Activated T-cell treated with anti-CD3 and anti-CD28 coated beads, Interleukin-2, amount 50 U/mL, for 4 hours (primary cell): ENCODE results near the gene MACROD2. TPM values are rescaled to one million over a fixed set of nuclear protein-coding genes. Genes with fewer than 3 reads are reported as not detected.
"Not testable (repeated sequence)": the region's sequence is repeated elsewhere in the genome, so short reads cannot be mapped to it uniquely, and the experiment has no call there.

Experiments
- ATAC-seq, 2 donors: fragments of 200-7000 bp; cut with Tn5 transposase; one replicate each; pipeline ENCODE4 v1.10.0; 2021
- DNase-seq: peaks from one replicate; pipeline ENCODE4 v3.0.0-alpha.2; 2020
- H3K27me3 Mint-ChIP-seq: one replicate; pipeline ENCODE4 v1.8.0; 2021; ENCODE audit warnings: low read depth, mixed read lengths
- H3K36me3 Mint-ChIP-seq: one replicate; pipeline ENCODE4 v1.8.0; 2022; ENCODE audit warnings: mixed read lengths; ENCODE audit not compliant: insufficient read depth
- H3K4me1 Mint-ChIP-seq: one replicate; pipeline ENCODE4 v1.8.0; 2021; ENCODE audit warnings: low read depth, mixed read lengths
- H3K4me3 Mint-ChIP-seq: one replicate; pipeline ENCODE4 v1.8.0; 2021; ENCODE audit warnings: mild to moderate bottlenecking, moderate library complexity, mixed read lengths
- H3K9me3 Mint-ChIP-seq: one replicate; pipeline ENCODE4 v1.8.0; 2021; ENCODE audit warnings: mixed read lengths
- total RNA-seq, 3 donors: library from RNA; stranded (reverse); gene quantifications; one replicate each; pipeline ENCODE4 v1.2.1, GENCODE V29; 2021

MACROD2 gene
- total RNA-seq, 3 donors from 2014 or later, result 0.10 TPM; not detected in 2

DNA sequence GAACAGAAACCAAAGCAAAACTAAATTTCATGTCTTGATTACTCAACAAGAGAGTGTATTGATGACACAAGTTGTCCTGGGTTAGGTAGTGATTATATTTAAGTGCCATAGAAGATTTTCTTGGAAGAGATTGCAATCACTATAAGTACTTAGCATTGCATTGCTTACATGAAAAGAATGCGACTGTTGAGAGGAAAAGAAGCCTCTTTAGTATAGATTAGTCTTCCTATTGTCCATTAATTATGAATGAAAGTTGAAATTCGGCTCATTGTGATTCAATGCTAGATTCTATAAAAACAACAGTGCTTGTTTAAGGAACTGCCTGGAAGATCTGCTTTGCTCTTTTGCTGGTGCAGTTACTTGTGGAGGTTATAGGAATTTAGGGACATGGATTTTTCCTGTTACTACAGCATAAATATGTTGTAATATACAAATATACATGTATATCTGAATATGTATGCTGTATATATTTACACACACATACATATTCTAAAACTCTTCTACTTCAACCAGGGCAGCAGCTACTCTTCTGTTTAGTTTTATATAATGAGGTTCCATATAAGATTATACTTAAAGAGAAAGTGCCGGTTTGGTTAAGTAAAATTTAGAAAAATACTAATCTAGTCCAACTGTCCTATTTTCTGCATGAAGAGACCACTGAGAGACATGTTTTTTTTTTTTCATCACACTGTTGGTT lies 1781.6 kb downstream of the MACROD2 start:
- ATAC-seq (no peak), DNase-seq (no peak)
- H3K36me3 Mint-ChIP-seq, result no peaks in the 10 kb centered on the region
- H3K4me3 Mint-ChIP-seq, result no peak overlapping the region
- H3K4me1 Mint-ChIP-seq, result no peaks in the 10 kb centered on the region
- no peaks in the 10 kb centered on the region for H3K27me3 Mint-ChIP-seq
- peaks cover 13% of the 10 kb centered on the region for H3K9me3 Mint-ChIP-seq

DNA sequence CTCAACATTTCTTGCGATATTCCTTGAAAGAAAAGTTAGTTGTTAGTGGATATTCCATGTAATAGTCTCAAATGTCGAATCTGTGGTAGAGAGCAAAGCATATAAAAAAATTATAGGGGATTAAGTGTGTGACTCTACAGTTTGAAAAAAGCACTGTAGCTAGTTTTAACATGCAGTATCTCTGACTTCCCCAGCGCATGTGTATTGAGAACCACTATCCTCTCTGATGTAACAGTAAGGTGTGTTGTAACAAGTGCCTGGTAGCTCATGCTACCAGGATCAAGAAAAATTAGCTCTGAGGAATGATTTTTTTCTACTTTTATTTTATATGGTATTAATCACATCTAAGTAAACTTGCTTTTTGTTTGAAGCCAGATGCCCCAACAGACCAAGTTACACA lies 1788.7 kb downstream of the MACROD2 start:
- DNase-seq (no peak), ATAC-seq (no peak)
- Mint-ChIP-seq H3K36me3 (no peaks in the 10 kb centered on the region), H3K9me3 (peaks cover 7% of the 10 kb centered on the region), H3K4me1 (no peaks in the 10 kb centered on the region), H3K27me3 (no peaks in the 10 kb centered on the region), H3K4me3 (no peak overlapping the region)

DNA sequence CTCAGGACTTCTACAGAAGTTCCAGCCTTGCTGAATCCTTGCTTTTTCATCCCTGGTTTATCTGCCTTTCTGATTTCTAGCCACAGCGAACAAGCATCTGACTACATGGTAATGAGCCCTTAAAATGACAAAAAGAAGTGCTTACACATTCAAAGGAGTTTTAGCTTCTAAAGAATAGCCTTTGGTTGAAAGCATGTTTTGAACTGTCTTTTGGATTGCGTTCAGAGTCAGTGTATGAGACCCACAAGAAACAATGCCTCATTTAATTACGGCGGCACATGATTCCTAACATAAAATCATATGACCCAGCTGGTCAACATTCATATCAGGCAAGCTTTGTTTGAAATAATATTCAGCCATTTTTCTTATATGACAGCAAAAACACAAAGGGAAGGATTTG lies 1793.8 kb downstream of the MACROD2 start:
- DNase-seq, result no peak
- no peaks in the 10 kb centered on the region for H3K36me3 Mint-ChIP-seq
- H3K9me3 Mint-ChIP-seq, result no peaks in the 10 kb centered on the region
- no peaks in the 10 kb centered on the region for H3K27me3 Mint-ChIP-seq
- no peak for ATAC-seq
- H3K4me3 Mint-ChIP-seq, result no peak overlapping the region
- no peaks in the 10 kb centered on the region for H3K4me1 Mint-ChIP-seq

DNA sequence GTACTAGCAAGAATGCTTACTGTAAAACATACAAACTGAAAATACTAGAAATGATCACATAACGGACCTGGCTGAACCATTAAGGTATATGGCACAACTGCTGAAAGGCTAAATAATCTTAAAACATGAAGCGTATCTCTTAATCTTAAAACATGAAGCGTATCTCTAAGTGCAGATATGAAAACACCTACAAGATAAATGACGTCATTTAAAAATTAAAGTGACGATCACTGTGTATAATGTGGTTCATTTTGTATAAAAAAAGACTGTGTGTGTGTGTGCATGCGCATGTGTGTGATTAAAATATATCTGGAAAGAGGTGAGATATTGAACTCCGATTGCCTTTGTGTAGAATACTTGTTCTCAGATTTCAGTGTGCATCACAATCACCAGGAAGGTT lies 1797.5 kb downstream of the MACROD2 start:
- ATAC-seq (no peak), DNase-seq (no peak)
- Mint-ChIP-seq H3K9me3 (no peaks in the 10 kb centered on the region), H3K4me3 (no peak overlapping the region), H3K4me1 (no peaks in the 10 kb centered on the region), H3K36me3 (no peaks in the 10 kb centered on the region), H3K27me3 (no peaks in the 10 kb centered on the region)

DNA sequence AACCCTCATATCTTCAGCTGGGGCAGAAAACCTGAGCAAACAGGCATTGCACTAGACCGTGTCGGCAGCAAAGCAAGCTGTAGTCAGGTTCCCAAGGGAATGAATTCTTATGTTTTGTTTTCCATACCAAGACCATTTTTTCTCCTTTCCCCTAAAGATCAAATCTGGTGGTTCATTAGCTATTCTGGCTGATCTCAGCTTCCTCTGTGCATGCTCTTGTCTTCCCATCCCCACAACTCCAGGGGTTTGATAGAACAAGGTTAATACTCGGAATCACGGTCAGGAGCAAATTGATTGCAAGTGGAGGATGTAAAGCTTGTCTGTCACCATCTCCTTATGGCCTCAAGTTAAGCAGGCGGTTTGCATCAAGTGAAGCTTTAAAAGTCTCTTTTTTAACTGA lies 1799.1 kb downstream of the MACROD2 start:
- Mint-ChIP-seq H3K4me1 (no peaks in the 10 kb centered on the region), H3K27me3 (no peaks in the 10 kb centered on the region)

DNA sequence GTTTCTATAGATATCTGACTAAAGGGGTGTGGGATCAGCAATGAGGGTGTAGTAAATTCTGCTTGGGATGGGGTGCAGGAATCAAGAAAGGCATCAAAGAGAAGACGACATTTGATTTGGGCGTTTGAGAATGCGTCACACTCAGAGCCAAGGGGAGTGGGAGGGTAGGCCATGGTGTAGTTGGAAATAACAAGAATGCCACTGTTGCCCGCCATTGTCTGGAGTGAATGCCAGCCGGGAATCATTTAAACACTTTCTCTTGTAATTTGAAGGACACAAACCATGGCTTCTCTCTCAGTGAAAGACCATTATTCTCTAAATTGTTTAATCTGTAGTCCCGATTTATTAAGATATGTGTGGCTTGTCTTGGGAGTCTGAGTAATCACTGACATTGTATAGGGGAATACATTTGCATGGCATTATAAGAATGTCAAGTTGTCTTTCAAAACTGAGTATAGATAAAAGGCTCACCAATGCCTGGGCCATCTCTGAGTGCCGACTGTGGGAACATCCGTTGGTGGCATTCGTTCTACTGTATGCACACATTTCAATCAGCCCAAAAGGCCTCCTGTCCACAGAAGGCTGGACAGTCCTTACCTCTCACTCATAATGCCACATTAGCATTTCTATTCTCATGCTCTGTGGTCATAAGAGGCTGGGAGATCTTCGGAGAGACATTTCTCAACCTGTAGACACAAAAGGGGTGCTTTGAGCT lies 1800.1 kb downstream of the MACROD2 start:
- Mint-ChIP-seq H3K36me3 (no peaks in the 10 kb centered on the region), H3K27me3 (no peaks in the 10 kb centered on the region), H3K9me3 (no peaks in the 10 kb centered on the region), H3K4me3 (no peak overlapping the region), H3K4me1 (no peaks in the 10 kb centered on the region)
- ATAC-seq (no peak), DNase-seq (no peak)

More for the DNA sequence above, 1799.1 kb downstream of the MACROD2 start:
- DNase-seq (no peak), ATAC-seq (no peak)
- Mint-ChIP-seq H3K4me3 (no peak overlapping the region), H3K9me3 (no peaks in the 10 kb centered on the region), H3K36me3 (no peaks in the 10 kb centered on the region)

DNA sequence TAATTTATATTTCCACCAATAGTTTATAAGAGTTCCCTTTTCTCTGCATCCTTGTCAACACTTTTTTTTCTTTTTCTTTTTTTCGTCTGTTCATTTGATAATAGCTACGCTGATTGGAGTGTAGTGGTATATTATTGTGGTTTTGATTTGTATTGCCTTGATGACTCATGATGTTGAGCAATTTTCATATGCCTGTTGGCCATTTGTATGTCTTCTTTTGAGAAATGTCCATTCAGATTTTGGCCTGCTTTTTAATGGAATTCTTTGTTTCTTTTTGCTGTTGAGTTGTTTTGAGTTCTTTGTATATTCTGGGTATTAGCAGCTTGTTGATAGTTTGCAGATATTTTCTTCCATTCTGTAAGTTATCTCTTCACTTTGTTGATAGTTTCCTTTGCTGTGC lies 1804.6 kb downstream of the MACROD2 start:
- H3K4me1 Mint-ChIP-seq, result no peaks in the 10 kb centered on the region
- DNase-seq (no peak), ATAC-seq (no peak)
- H3K27me3 Mint-ChIP-seq, result no peaks in the 10 kb centered on the region
- H3K36me3 Mint-ChIP-seq, result no peaks in the 10 kb centered on the region
- H3K4me3 Mint-ChIP-seq, result no peak overlapping the region
- H3K9me3 Mint-ChIP-seq, result peaks cover 3% of the 10 kb centered on the region

DNA sequence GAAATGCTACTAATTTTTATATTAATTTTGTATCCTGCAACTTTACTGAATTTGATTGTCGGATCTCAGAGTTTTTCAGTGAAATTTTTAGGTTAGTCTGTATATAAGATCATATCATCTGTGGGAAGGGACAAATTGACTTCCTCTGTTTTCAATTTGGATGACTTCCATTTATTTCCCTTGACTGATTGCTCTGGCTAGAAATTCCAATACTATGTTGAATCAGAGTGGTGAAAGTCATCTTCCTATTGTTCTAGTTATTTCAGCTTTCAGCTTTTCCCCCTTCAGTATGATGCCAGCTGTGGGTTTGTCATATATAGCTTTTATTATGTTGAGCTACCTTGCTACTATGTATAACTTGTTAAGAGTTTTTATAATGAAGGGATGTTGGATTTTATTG lies 1806.7 kb downstream of the MACROD2 start:
- H3K36me3 Mint-ChIP-seq, result no peaks in the 10 kb centered on the region
- peaks cover 3% of the 10 kb centered on the region for H3K9me3 Mint-ChIP-seq
- no peak overlapping the region for H3K4me3 Mint-ChIP-seq
- ATAC-seq (no peak), DNase-seq (no peak)
- H3K27me3 Mint-ChIP-seq, result no peaks in the 10 kb centered on the region
- no peaks in the 10 kb centered on the region for H3K4me1 Mint-ChIP-seq

DNA sequence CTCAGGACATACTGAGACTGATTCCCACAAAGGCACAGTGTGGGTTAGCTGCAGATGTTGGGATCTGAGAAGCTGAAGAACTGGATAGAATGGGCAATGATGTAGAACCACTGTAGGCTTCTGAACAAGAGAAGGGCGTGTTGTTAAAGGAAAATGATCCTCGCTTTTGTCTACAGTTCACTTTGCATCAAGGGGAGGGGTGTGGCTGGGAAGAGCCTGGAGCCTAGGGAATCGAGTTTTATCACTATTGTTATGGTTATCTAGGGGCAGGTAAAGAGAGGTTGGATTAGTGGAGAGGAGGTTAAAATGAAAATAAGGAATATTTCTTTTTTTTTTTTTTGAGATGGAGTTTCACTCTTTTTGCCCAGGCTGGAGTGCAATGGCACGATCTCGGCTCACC lies 1809.8 kb downstream of the MACROD2 start:
- Mint-ChIP-seq H3K4me3 (no peak overlapping the region), H3K4me1 (no peaks in the 10 kb centered on the region), H3K27me3 (no peaks in the 10 kb centered on the region), H3K36me3 (no peaks in the 10 kb centered on the region), H3K9me3 (peaks cover 3% of the 10 kb centered on the region)
- no peak for ATAC-seq
- no peak for DNase-seq

DNA sequence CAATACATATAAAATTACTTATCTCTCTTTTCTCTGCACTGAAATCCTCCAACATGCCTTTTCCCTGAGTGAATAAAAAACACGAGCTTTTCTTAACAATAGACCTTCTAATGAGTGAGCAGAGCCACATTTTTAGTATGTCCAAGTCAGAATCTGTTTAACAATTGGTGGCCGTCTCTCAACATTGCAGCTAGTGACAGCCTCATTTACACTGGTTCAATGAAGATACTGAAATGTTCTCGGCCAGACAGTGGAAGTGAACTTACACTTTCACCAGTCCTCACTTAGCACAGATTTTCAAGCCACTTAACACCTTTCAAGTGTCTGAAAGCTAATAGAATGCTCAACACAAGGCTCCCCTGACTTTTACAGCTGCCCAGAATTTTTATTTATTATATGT lies 1810.8 kb downstream of the MACROD2 start:
- Mint-ChIP-seq H3K4me3 (no peak overlapping the region), H3K36me3 (no peaks in the 10 kb centered on the region)
- no peak for ATAC-seq

DNA sequence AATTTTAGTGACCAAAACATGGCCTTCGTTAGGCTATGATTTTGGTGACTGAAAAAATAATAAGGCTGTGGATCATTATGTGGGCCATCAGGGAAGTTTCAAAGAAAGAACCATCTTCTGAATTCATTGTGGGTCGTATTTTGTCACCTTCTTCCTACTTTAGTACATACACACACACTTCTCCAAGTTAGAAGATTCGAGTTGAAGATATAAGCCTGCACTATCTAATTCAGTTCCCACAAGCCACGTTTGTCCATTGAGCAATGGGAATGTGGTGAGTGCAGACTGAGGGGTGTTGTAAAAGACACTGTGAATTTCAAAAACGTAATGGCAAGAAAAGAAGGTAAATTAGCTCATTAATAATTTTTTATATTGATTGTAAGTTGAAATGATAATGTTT lies 1812.0 kb downstream of the MACROD2 start:
- H3K4me3 Mint-ChIP-seq, result no peak overlapping the region
- DNase-seq, result no peak
- H3K36me3 Mint-ChIP-seq, result no peaks in the 10 kb centered on the region
- no peaks in the 10 kb centered on the region for H3K27me3 Mint-ChIP-seq
- H3K4me1 Mint-ChIP-seq, result no peaks in the 10 kb centered on the region
- ATAC-seq, result no peak
- peaks cover 3% of the 10 kb centered on the region for H3K9me3 Mint-ChIP-seq

More for the DNA sequence above, 1810.8 kb downstream of the MACROD2 start:
- peaks cover 3% of the 10 kb centered on the region for H3K9me3 Mint-ChIP-seq
- DNase-seq, result no peak
- H3K4me1 Mint-ChIP-seq, result no peaks in the 10 kb centered on the region
- H3K27me3 Mint-ChIP-seq, result no peaks in the 10 kb centered on the region

DNA sequence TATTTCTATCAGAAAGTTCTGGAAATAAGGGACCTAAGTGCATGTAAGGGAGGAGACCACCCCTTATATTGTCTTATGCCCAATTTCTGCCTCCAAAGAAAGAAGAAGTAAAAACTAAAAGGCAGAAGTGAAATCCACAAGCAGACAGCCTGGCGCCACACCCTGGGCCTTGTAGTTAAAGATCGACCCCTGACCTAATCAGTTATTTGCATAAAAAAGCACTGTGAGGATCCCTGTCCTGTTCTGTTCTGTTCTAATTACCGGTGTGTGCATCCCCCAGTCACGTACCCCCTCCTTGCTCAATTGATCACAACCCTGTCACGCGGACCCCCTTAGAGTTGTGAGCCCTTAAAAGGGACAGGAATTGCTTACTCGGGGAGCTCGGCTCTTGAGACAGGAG lies 1812.5 kb downstream of the MACROD2 start:
- not testable (repeated sequence) for H3K4me1 Mint-ChIP-seq

DNA sequence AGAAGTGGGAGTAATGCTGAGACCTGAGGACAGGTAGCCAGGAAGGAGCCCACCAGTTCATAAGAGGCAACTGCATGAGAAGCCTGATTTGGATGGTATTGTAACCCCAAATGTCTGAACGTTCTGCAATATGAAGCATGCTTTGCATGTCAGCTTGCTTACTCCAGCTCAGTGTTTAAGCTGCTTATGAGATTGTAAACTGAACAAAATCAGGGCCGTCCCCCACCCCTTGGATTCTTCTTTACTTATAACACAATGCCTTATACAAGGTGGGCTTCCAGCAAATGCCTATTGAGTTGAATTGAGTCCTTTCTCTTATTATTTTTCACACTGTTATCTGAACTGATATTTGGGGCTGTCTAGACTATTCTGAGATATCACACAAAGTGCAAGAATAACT lies 1816.6 kb downstream of the MACROD2 start:
- H3K4me1 Mint-ChIP-seq, result no peaks in the 10 kb centered on the region
- no peaks in the 10 kb centered on the region for H3K27me3 Mint-ChIP-seq
- DNase-seq, result no peak
- no peak overlapping the region for H3K4me3 Mint-ChIP-seq
- ATAC-seq, result no peak
- no peaks in the 10 kb centered on the region for H3K9me3 Mint-ChIP-seq
- no peaks in the 10 kb centered on the region for H3K36me3 Mint-ChIP-seq

More for the DNA sequence above, 1812.5 kb downstream of the MACROD2 start:
- not testable (repeated sequence) for ATAC-seq, H3K27me3 Mint-ChIP-seq, H3K4me3 Mint-ChIP-seq, H3K36me3 Mint-ChIP-seq, DNase-seq, H3K9me3 Mint-ChIP-seq

DNA sequence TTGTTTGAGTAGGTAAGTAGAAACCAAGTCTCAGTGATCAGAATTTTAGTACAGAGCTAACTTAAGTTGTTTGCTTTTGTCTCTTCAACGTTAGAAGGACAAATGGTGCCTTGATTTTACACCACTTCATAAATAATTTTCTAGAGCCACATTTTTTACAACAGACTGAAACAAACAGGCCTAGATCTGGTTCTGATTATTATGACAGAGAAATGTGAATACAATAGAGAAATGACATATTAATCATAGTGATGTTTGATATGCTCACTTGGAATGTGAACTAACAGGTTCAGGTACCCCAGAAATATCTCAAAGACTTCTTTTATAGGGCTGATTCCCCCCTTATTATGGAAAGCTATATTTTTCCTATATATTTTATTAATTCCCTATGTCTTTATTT lies 1817.4 kb downstream of the MACROD2 start:
- Mint-ChIP-seq H3K36me3 (no peaks in the 10 kb centered on the region), H3K4me1 (no peaks in the 10 kb centered on the region), H3K9me3 (no peaks in the 10 kb centered on the region), H3K27me3 (no peaks in the 10 kb centered on the region), H3K4me3 (no peak overlapping the region)
- ATAC-seq (no peak), DNase-seq (no peak)

DNA sequence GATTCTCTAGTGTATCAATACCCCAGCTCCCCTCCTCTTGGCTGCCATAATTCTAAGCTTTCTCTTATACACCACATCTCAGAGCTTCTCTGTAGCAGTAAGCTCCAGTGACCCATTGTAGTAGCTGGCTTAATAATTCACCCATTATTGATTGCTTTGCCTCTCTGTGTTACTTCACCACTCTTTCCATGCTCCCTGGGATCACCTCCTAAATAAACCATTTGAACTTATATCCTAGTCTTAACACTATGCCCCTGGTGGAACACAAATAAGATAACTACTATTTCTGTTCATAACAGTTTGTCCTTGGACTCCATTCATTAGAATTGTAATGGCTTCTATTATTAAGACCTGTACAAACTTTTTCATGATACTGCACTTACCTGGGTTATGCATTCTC lies 1819.0 kb downstream of the MACROD2 start:
- Mint-ChIP-seq H3K9me3 (no peaks in the 10 kb centered on the region), H3K36me3 (no peaks in the 10 kb centered on the region), H3K4me1 (no peaks in the 10 kb centered on the region), H3K4me3 (no peak overlapping the region), H3K27me3 (no peaks in the 10 kb centered on the region)
- no peak for ATAC-seq
- DNase-seq, result no peak
